SK-N-SH (cell line): ENCODE measurements around the gene APP.
"Not testable (repeated sequence)": the region's sequence is repeated elsewhere in the genome, so short reads cannot be mapped to it uniquely, and the experiment has no call there.

Experiments used
- CHD2 ChIP-seq: fragments of 150-350 bp; IDR thresholded peaks from 2 replicates; pipeline ENCODE4 v1.6.1; 2018; ENCODE audit warnings: low read length; ENCODE audit not compliant: partially characterized antibody
- CTCF ChIP-seq: fragments of 200-600 bp; sonication (generic); IDR thresholded peaks from 2 replicates; pipeline ENCODE4 v1.6.1; 2017; ENCODE audit warnings: antibody characterized with exemption, mild to moderate bottlenecking, moderate library complexity
- EP300 ChIP-seq, 2 experiments: IDR thresholded peaks; 2 replicates each; pipeline versions ENCODE4 v1.4.0 to v1.6.1; 2012; ENCODE audit warnings: borderline replicate concordance in 1 of 2, low read depth in 1 of 2, low read length in 1 of 2
- MAX ChIP-seq: IDR thresholded peaks from 2 replicates; pipeline ENCODE4 v1.4.0; 2012; ENCODE audit warnings: low read depth
- MEF2A ChIP-seq: IDR thresholded peaks from 2 replicates; pipeline ENCODE4 v1.4.0; 2012; ENCODE audit warnings: low read depth, borderline replicate concordance
- NRF1 ChIP-seq: IDR thresholded peaks from 2 replicates; pipeline ENCODE4 v1.6.1; 2012; ENCODE audit warnings: low read depth, mild to moderate bottlenecking, low read length
- POLR2AphosphoS5 ChIP-seq: IDR thresholded peaks from 2 replicates; pipeline ENCODE4 v1.6.1; 2012; ENCODE audit warnings: low read depth, low read length
- RAD21 ChIP-seq: IDR thresholded peaks from 2 replicates; pipeline ENCODE4 v1.6.1; 2012; ENCODE audit warnings: mild to moderate bottlenecking, low read length
- REST ChIP-seq: IDR thresholded peaks from 2 replicates; pipeline ENCODE4 v1.6.1; 2012; ENCODE audit warnings: mild to moderate bottlenecking, low read depth, low read length, moderate library complexity
- TCF12 ChIP-seq: IDR thresholded peaks from 2 replicates; pipeline ENCODE4 v1.4.0; 2012
- YY1 ChIP-seq: IDR thresholded peaks from 2 replicates; pipeline ENCODE4 v1.4.0; 2012; ENCODE audit warnings: low read depth, mild to moderate bottlenecking
- ZBTB33 ChIP-seq: IDR thresholded peaks from 2 replicates; pipeline ENCODE4 v1.4.0; 2012; ENCODE audit warnings: low read depth, borderline replicate concordance

GRCh38 chr21:26023406-26023805 lies 147.2 kb downstream of the APP start:
- TF ChIP-seq CTCF; REST; RAD21; POLR2AphosphoS5; TCF12; NRF1; EP300 (IDR thresholded peaks at IDR 0.05; ENCODE audit: borderline replicate concordance in 1 of 2, low read depth in 1 of 2, low read length in 1 of 2); MAX; MEF2A; ZBTB33; CHD2; YY1: not testable (repeated sequence)
